ENCODE results near the gene SMYD2. TPM values are rescaled to one million over a fixed set of nuclear protein-coding genes. Genes with fewer than 3 reads are reported as not detected.

SMYD2 gene
- total RNA-seq, 1 donor from 2014 or later = 18.3 TPM

DNA sequence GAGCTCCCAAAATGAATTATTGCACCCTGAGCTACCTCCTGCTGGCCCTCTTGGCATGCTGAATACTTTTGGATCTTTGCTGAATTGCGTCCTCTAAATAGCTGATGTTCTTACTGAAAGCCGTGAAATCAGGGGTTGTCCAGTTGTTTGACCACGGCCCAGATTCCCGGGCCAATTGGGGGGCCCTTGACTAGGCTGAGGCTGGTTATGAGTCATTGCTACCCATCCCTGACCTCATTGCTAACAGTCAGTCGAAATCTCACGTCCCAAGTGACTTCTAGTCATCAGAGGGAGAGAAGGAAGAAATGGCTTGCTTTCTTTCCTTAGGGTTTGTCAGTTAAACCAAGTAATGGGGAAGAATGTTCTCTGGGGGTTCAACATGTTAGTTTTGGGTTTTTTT, 37.4 kb downstream of the SMYD2 start:
- Mint-ChIP-seq H3K4me3 (no peak overlapping the region), H3K4me1 (peaks cover 7% of the 10 kb centered on the region), H3K9me3 (no peaks in the 10 kb centered on the region), H3K27ac (no peak overlapping the region), H3K36me3 (ENCODE audit: low read depth) (peaks cover 60% of the 10 kb centered on the region), H3K27me3 (no peaks in the 10 kb centered on the region)
- intact Hi-C loops (cut with micrococcal nuclease) = no loop called here
- TF ChIP-seq, protein P1, sequence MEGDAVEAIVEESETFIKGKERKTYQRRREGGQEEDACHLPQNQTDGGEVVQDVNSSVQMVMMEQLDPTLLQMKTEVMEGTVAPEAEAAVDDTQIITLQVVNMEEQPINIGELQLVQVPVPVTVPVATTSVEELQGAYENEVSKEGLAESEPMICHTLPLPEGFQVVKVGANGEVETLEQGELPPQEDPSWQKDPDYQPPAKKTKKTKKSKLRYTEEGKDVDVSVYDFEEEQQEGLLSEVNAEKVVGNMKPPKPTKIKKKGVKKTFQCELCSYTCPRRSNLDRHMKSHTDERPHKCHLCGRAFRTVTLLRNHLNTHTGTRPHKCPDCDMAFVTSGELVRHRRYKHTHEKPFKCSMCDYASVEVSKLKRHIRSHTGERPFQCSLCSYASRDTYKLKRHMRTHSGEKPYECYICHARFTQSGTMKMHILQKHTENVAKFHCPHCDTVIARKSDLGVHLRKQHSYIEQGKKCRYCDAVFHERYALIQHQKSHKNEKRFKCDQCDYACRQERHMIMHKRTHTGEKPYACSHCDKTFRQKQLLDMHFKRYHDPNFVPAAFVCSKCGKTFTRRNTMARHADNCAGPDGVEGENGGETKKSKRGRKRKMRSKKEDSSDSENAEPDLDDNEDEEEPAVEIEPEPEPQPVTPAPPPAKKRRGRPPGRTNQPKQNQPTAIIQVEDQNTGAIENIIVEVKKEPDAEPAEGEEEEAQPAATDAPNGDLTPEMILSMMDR (IDR thresholded peaks at IDR 0.05) = no peak
- DNase-seq (no peak), ATAC-seq (ENCODE audit: low read depth) (no peak)
- CTCF ChIA-PET = interaction anchor here (0.9 to 4.8 kb wide), 3 partner anchors 12 to 58 kb away, joined by 5 to 51 read pairs (median 6); no protein-coding TSS in a partner anchor
- POLR2A ChIA-PET = interaction anchor here (1.2 kb wide), 1 partner anchor 34 kb away, joined by 5 read pairs; no protein-coding TSS in a partner anchor

DNA sequence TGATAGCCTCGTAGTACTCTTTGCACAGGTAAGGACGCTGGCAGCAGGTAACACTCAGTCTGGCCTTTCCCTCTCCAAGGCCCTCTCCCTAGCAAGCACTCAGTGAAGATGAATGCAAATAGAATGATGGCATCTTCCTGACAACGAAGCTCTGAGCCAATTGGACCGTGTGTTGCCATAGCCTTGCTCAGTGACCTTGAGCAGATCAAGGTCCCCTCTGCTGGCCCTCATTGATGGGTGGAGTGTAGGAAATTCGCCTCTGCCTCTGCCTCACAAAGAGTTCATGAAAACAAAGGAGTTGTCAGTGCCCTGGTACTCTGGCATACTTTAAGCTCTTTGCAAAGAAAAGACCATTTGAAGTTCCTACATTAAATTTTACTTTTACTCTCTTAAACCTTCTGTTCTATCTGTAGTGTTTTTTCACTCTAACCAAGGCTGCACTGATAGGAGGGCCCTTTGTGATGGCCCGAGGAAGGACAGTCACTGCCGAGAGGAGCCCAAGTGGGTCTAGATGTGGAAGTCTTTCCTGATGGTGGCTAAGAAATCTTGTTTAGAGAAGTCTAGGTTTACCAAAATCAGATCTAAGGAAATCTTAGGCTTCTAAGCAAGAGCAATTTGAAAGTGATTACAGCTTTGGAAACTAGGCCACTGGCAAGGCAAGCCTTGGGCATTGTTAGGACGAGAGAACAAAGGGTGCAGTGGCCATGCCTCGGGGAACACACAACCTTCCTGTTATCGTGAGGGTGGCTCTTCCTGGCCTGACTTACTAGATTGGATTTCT, 38.2 kb downstream of the SMYD2 start:
- Mint-ChIP-seq H3K9me3 (no peaks in the 10 kb centered on the region), H3K4me3 (no peak overlapping the region), H3K36me3 (ENCODE audit: low read depth) (peaks cover 56% of the 10 kb centered on the region), H3K4me1 (peaks cover 7% of the 10 kb centered on the region), H3K27ac (no peak overlapping the region), H3K27me3 (no peaks in the 10 kb centered on the region)
- ATAC-seq (ENCODE audit: low read depth) (no peak), DNase-seq (no peak)
- intact Hi-C loops (cut with micrococcal nuclease) = no loop called here
- TF ChIP-seq, protein P1 (IDR thresholded peaks at IDR 0.05) = no peak
- CTCF ChIA-PET = interaction anchor here (1.1 to 4.8 kb wide), 2 partner anchors 11 to 41 kb away, joined by 3 to 51 read pairs; no protein-coding TSS in a partner anchor
- POLR2A ChIA-PET = interaction anchor here (1.2 kb wide), 1 partner anchor 35 kb away, joined by 5 read pairs; no protein-coding TSS in a partner anchor

DNA sequence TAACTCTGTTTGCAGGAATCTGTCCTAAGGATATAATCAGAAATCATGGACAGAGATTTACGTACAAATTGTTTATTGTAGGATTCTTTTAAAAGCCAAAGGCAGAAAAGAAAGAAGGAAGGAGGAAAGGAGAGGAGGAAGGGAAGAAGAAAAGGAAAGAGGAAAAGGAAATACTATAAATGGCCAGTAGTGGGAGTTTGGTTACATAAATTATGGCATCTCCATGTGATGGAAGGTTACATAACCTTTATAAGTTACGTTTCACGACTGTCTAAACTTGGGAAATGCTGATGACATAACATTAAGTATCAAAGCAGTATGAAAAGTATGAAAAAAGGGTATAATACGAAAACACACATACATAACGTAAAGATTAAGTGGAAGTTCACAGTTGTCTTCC, 39.0 kb downstream of the SMYD2 start:
- Mint-ChIP-seq H3K4me3 (no peak overlapping the region), H3K9me3 (no peaks in the 10 kb centered on the region), H3K36me3 (ENCODE audit: low read depth) (peaks cover 58% of the 10 kb centered on the region), H3K27me3 (no peaks in the 10 kb centered on the region), H3K4me1 (peaks cover 7% of the 10 kb centered on the region), H3K27ac (no peak overlapping the region)
- ChIA-PET CTCF (interaction anchor here (1.1 to 4.8 kb wide), 2 partner anchors 10 to 42 kb away, joined by 3 to 51 read pairs; no protein-coding TSS in a partner anchor), POLR2A (no interaction called here)
- intact Hi-C loops (cut with micrococcal nuclease) = loop anchor here (10.0 kb wide), 1 partner anchor 335 kb away; the partner anchor contains the start of gene PROX1
- ATAC-seq (ENCODE audit: low read depth) (no peak), DNase-seq (no peak)
- TF ChIP-seq, protein P1 (IDR thresholded peaks at IDR 0.05) = no peak

GRCh38 chr1:214321705-214322453, 40.9 kb downstream of the SMYD2 start:
- H3K27me3 Mint-ChIP-seq = no peaks in the 10 kb centered on the region
- H3K9me3 Mint-ChIP-seq = no peaks in the 10 kb centered on the region
- peaks cover 15% of the 10 kb centered on the region for H3K4me1 Mint-ChIP-seq
- ATAC-seq (ENCODE audit: low read depth) = no peak
- H3K4me3 Mint-ChIP-seq = no peak overlapping the region
- POLR2A ChIA-PET = no interaction called here
- intact Hi-C loops (cut with micrococcal nuclease) = loop anchor here (10.0 kb wide), 1 partner anchor 337 kb away; the partner anchor contains the start of gene PROX1
- TF ChIP-seq, protein P1 (IDR thresholded peaks at IDR 0.05) = no peak
- DNase-seq = no peak
- CTCF ChIA-PET = interaction anchor here (0.9 to 1.1 kb wide), 2 partner anchors 10 to 60 kb away, joined by 3 to 4 read pairs; no protein-coding TSS in a partner anchor
- peaks cover 48% of the 10 kb centered on the region for H3K36me3 Mint-ChIP-seq (ENCODE audit: low read depth)
- H3K27ac Mint-ChIP-seq = no peak overlapping the region

Measured in activated B cell treated with CpG ODN at 0.5 μM for 24 hours (primary cell).